ENCODE data around the gene HOXD9. TPM values are rescaled to one million over a fixed set of nuclear protein-coding genes. Genes with fewer than 3 reads are reported as not detected.

HOXD9 gene
- total RNA-seq, 1 donor from 2014 or later, result not detected

DNA sequence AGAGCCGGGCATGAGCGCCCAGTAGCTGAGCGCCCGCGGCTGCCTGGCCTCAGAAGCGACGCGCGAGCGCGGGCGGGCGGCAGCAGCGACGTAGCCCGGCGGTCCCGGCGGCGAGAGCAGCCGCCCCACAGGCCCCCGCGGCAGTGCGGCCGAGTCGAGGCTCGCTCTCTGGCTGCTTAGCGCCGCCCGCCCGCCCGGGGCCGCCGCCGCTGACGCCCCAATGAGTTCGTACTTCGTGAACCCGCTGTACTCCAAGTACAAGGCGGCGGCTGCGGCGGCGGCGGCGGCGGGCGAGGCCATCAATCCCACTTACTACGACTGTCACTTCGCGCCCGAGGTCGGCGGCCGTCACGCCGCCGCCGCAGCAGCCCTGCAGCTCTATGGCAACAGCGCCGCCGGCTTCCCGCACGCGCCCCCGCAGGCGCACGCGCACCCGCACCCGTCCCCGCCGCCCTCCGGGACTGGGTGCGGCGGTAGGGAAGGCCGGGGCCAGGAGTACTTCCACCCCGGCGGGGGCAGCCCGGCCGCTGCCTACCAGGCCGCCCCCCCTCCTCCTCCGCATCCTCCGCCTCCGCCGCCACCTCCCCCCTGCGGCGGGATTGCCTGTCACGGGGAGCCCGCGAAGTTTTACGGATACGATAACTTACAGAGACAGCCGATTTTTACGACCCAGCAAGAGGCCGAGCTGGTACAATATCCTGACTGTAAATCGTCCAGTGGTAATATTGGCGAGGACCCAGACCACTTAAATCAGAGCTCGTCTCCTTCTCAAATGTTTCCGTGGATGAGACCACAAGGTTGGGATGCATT lies 7.8 kb downstream of the HOXD9 start:
- Mint-ChIP-seq H3K27ac (no peak overlapping the region), H3K4me1 (ENCODE audit: low read depth) (peaks cover 12% of the 10 kb centered on the region), H3K9me3 (no peaks in the 10 kb centered on the region), H3K27me3 (ENCODE audit: low read depth) (peaks cover 81% of the 10 kb centered on the region), H3K4me3 (ENCODE audit: low read depth) (no peak overlapping the region), H3K36me3 (ENCODE audit: low read depth) (no peaks in the 10 kb centered on the region)
- DNase-seq (ENCODE audit: low spot score), result no peak
- intact Hi-C loops (cut with micrococcal nuclease), result loop anchor here (1.0 to 5.0 kb wide), 3 partner anchors 9 to 54 kb away; partner anchors contain the start of gene HOXD12

DNA sequence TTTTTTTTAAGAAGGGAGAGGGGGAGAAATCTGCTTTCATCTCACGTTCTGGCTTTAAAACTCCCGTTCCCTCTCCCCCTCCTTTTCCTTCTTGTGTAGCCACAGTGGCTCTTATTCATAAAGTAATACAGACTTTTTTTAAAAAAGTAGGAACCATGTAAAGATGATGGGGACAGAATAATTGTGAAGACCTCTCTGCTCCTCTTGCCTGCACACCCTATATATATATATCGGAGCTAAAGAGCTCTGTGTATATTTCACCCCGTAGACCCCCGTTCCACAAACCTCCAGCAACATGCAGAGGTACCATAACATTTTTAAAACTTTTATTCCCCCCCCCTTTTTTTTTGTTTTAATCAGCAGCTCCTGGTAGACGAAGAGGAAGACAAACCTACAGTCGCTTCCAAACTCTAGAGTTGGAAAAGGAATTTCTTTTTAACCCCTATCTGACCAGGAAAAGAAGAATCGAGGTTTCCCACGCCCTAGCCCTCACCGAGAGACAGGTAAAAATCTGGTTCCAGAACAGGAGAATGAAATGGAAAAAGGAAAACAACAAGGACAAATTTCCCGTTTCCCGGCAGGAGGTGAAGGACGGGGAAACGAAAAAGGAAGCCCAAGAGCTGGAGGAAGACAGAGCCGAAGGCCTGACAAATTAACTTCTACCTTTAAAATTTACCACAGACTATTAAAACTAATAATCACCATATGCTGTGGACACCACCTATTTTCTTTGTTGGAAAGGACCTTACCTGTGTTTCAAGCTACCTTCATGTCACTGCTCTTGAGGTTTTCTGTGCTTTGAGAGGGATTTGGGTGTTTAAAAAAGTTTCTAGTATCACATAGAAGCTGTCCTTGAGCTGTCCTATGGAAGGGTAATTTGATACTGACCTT lies 8.7 kb downstream of the HOXD9 start:
- Mint-ChIP-seq H3K4me3 (ENCODE audit: low read depth) (no peak overlapping the region), H3K27ac (no peak overlapping the region), H3K27me3 (ENCODE audit: low read depth) (peaks cover 81% of the 10 kb centered on the region), H3K36me3 (ENCODE audit: low read depth) (no peaks in the 10 kb centered on the region), H3K9me3 (no peaks in the 10 kb centered on the region), H3K4me1 (ENCODE audit: low read depth) (peaks cover 18% of the 10 kb centered on the region)
- intact Hi-C loops (cut with micrococcal nuclease), result loop anchor here (1.0 to 5.0 kb wide), 3 partner anchors 8 to 54 kb away; partner anchors contain the start of gene HOXD12
- no peak for DNase-seq (ENCODE audit: low spot score)

DNA sequence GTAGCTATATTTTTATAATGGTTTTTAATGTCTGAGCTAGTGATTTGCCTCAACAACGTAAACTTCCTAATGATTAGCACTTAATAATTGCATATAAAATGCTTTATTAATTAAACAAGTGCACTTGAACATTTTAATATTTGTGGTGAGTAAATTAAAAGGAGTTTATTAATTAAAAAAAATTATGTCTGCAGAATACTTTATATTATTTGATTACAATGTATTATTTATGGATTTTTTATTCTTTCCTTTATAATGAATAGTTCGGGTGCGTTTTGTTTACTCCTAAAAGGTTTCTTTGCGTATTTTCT lies 9.3 kb downstream of the HOXD9 start:
- DNase-seq (ENCODE audit: low spot score), result no peak
- intact Hi-C loops (cut with micrococcal nuclease), result loop anchor here (2.0 to 5.0 kb wide), 2 partner anchors 35 to 55 kb away; partner anchors contain the start of gene HOXD12
- no peaks in the 10 kb centered on the region for H3K9me3 Mint-ChIP-seq
- H3K4me3 Mint-ChIP-seq (ENCODE audit: low read depth), result no peak overlapping the region
- H3K4me1 Mint-ChIP-seq (ENCODE audit: low read depth), result peaks cover 18% of the 10 kb centered on the region
- H3K27me3 Mint-ChIP-seq (ENCODE audit: low read depth), result peaks cover 78% of the 10 kb centered on the region
- H3K27ac Mint-ChIP-seq, result no peak overlapping the region
- no peaks in the 10 kb centered on the region for H3K36me3 Mint-ChIP-seq (ENCODE audit: low read depth)

GRCh38 chr2:176132205-176133171 lies 10.0 kb downstream of the HOXD9 start:
- peaks cover 79% of the 10 kb centered on the region for H3K27me3 Mint-ChIP-seq (ENCODE audit: low read depth)
- peak overlapping the region; percentile 49 for H3K27ac Mint-ChIP-seq
- no peaks in the 10 kb centered on the region for H3K36me3 Mint-ChIP-seq (ENCODE audit: low read depth)
- H3K4me1 Mint-ChIP-seq (ENCODE audit: low read depth), result peaks cover 18% of the 10 kb centered on the region
- no peak for DNase-seq (ENCODE audit: low spot score)
- intact Hi-C loops (cut with micrococcal nuclease), result loop anchor here (5.0 kb wide), 1 partner anchor 35 kb away; the partner anchor contains the start of gene HOXD12
- H3K9me3 Mint-ChIP-seq, result no peaks in the 10 kb centered on the region
- peak overlapping the region; percentile 56 for H3K4me3 Mint-ChIP-seq (ENCODE audit: low read depth)

- H3K4me1 Mint-ChIP-seq (ENCODE audit: low read depth), result peaks cover 18% of the 10 kb centered on the region
- H3K9me3 Mint-ChIP-seq, result no peaks in the 10 kb centered on the region
- H3K4me3 Mint-ChIP-seq (ENCODE audit: low read depth), result no peak overlapping the region
- no peaks in the 10 kb centered on the region for H3K36me3 Mint-ChIP-seq (ENCODE audit: low read depth)
- no peak for DNase-seq (ENCODE audit: low spot score)
- no peak overlapping the region for H3K27ac Mint-ChIP-seq
- intact Hi-C loops (cut with micrococcal nuclease), result loop anchor here (5.0 kb wide), 1 partner anchor 36 kb away; the partner anchor contains the start of gene HOXD12
- H3K27me3 Mint-ChIP-seq (ENCODE audit: low read depth), result peaks cover 79% of the 10 kb centered on the region
These were observed 10.9 kb downstream of the HOXD9 start for GRCh38 chr2:176133389-176133788.

DNA sequence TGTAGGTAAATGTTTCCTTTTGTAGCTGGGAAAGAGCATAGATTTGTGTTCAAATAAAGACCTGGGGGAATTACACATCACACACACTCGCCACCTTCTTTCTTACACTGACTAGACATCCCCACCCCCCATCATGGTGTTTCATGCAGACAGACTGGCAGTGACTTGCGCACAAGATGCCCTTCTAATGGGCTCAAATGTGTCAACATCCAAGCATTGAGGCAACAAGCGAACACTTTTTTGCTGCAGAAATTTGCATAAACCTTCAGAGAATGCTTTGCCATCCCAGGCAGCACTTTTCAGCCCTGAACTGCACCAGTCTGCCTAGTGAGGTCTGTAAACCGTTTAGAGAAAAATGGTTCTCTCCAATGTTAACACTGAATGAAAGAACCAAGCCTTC lies 11.5 kb downstream of the HOXD9 start:
- Mint-ChIP-seq H3K36me3 (ENCODE audit: low read depth) (no peaks in the 10 kb centered on the region), H3K4me3 (ENCODE audit: low read depth) (no peak overlapping the region), H3K27ac (no peak overlapping the region)

GRCh38 chr2:176135035-176135440 lies 12.5 kb downstream of the HOXD9 start:
- Mint-ChIP-seq H3K36me3 (ENCODE audit: low read depth) (no peaks in the 10 kb centered on the region), H3K4me1 (ENCODE audit: low read depth) (peaks cover 22% of the 10 kb centered on the region), H3K27ac (no peak overlapping the region), H3K4me3 (ENCODE audit: low read depth) (no peak overlapping the region), H3K9me3 (no peaks in the 10 kb centered on the region), H3K27me3 (ENCODE audit: low read depth) (peaks cover 86% of the 10 kb centered on the region)
- DNase-seq (ENCODE audit: low spot score), result no peak
- intact Hi-C loops (cut with micrococcal nuclease), result no loop called here

More for the DNA sequence above, 11.5 kb downstream of the HOXD9 start:
- Mint-ChIP-seq H3K27me3 (ENCODE audit: low read depth) (peaks cover 80% of the 10 kb centered on the region), H3K9me3 (no peaks in the 10 kb centered on the region), H3K4me1 (ENCODE audit: low read depth) (peaks cover 18% of the 10 kb centered on the region)
- intact Hi-C loops (cut with micrococcal nuclease), result loop anchor here (5.0 kb wide), 1 partner anchor 37 kb away; the partner anchor contains the start of gene HOXD12
- DNase-seq (ENCODE audit: low spot score), result no peak

- intact Hi-C loops (cut with micrococcal nuclease), result loop anchor here (2.0 kb wide), 1 partner anchor 14 kb away; the partner anchor contains the start of gene HOXD4
- Mint-ChIP-seq H3K27me3 (ENCODE audit: low read depth) (peaks cover 88% of the 10 kb centered on the region), H3K9me3 (no peaks in the 10 kb centered on the region), H3K4me1 (ENCODE audit: low read depth) (peaks cover 17% of the 10 kb centered on the region), H3K36me3 (ENCODE audit: low read depth) (no peaks in the 10 kb centered on the region), H3K27ac (no peak overlapping the region), H3K4me3 (ENCODE audit: low read depth) (no peak overlapping the region)
- no peak for DNase-seq (ENCODE audit: low spot score)
These were observed 14.1 kb downstream of the HOXD9 start for GRCh38 chr2:176136374-176137251.

- Mint-ChIP-seq H3K9me3 (no peaks in the 10 kb centered on the region), H3K4me3 (ENCODE audit: low read depth) (no peak overlapping the region), H3K4me1 (ENCODE audit: low read depth) (peaks cover 13% of the 10 kb centered on the region), H3K36me3 (ENCODE audit: low read depth) (no peaks in the 10 kb centered on the region), H3K27me3 (ENCODE audit: low read depth) (peaks cover 90% of the 10 kb centered on the region), H3K27ac (no peak overlapping the region)
- DNase-seq (ENCODE audit: low spot score), result no peak
- intact Hi-C loops (cut with micrococcal nuclease), result loop anchor here (2.0 kb wide), 1 partner anchor 14 kb away; the partner anchor contains the start of gene HOXD4
These were observed 14.7 kb downstream of the HOXD9 start for GRCh38 chr2:176137252-176137580.

DNA sequence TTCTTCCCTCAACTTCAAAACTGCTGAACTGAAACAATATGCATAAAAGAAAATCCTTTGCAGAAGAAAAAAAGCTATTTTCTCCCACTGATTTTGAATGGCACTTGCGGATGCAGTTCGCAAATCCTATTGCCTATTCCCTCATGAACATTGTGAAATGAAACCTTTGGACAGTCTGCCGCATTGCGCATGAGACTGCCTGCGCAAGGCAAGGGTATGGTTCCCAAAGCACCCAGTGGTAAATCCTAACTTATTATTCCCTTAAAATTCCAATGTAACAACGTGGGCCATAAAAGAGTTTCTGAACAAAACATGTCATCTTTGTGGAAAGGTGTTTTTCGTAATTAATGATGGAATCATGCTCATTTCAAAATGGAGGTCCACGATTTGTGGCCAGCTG lies 15.4 kb downstream of the HOXD9 start:
- Mint-ChIP-seq H3K9me3 (no peaks in the 10 kb centered on the region), H3K4me1 (ENCODE audit: low read depth) (peaks cover 10% of the 10 kb centered on the region), H3K4me3 (ENCODE audit: low read depth) (no peak overlapping the region), H3K27me3 (ENCODE audit: low read depth) (peaks cover 86% of the 10 kb centered on the region), H3K27ac (no peak overlapping the region), H3K36me3 (ENCODE audit: low read depth) (no peaks in the 10 kb centered on the region)
- intact Hi-C loops (cut with micrococcal nuclease), result loop anchor here (2.0 kb wide), 1 partner anchor 13 kb away; the partner anchor contains the start of gene HOXD4
- no peak for DNase-seq (ENCODE audit: low spot score)

- Mint-ChIP-seq H3K4me3 (ENCODE audit: low read depth) (no peak overlapping the region), H3K36me3 (ENCODE audit: low read depth) (no peaks in the 10 kb centered on the region), H3K9me3 (no peaks in the 10 kb centered on the region), H3K4me1 (ENCODE audit: low read depth) (peaks cover 10% of the 10 kb centered on the region), H3K27ac (no peak overlapping the region), H3K27me3 (ENCODE audit: low read depth) (peaks cover 86% of the 10 kb centered on the region)
- intact Hi-C loops (cut with micrococcal nuclease), result no loop called here
- DNase-seq (ENCODE audit: low spot score), result no peak
These were observed 16.0 kb downstream of the HOXD9 start for GRCh38 chr2:176138526-176138922.

Data from activated T-helper 2 cell treated with anti-CD3 and anti-CD28 coated beads, Interferon-gamma antibody, Interleukin-2, Interleukin-4, amounts not matched to agents 10 μg/mL and 5 μg/mL and 100 μg/mL, durations not matched to agents 14 hours and 24 hours and 36 hours (primary cell).